ENCODE measurements around the gene TULP4.

Gene TULP4

GRCh38 chr6:158324136-158324535 is 11.9 kb downstream of the TULP4 start:
- TF ChIP-seq CTCF (IDR thresholded peaks at IDR 0.05; ENCODE audit: control insufficient read depth, insufficient read depth, low read depth, low read length, missing control alignments): no peak
- H3K4me3 ChIP-seq (ENCODE audit: control insufficient read depth, low read depth, low read length): no peak overlapping the region
- no peak for DNase-seq (ENCODE audit: low read depth)

GRCh38 chr6:158327211-158327610 is 14.9 kb downstream of the TULP4 start:
- no peak overlapping the region for H3K4me3 ChIP-seq (ENCODE audit: control insufficient read depth, low read depth, low read length)
- DNase-seq (ENCODE audit: low read depth): no peak
- TF ChIP-seq CTCF (IDR thresholded peaks at IDR 0.05; ENCODE audit: control insufficient read depth, insufficient read depth, low read depth, low read length, missing control alignments): no peak

- no peak for TF ChIP-seq CTCF (IDR thresholded peaks at IDR 0.05; ENCODE audit: control insufficient read depth, insufficient read depth, low read depth, low read length, missing control alignments)
- no peak overlapping the region for H3K4me3 ChIP-seq (ENCODE audit: control insufficient read depth, low read depth, low read length)
- no peak for DNase-seq (ENCODE audit: low read depth)
These were observed 16.7 kb downstream of the TULP4 start for GRCh38 chr6:158328952-158329351.

GRCh38 chr6:158329531-158329930 is 17.3 kb downstream of the TULP4 start:
- no peak for TF ChIP-seq CTCF (IDR thresholded peaks at IDR 0.05; ENCODE audit: control insufficient read depth, insufficient read depth, low read depth, low read length, missing control alignments)
- H3K4me3 ChIP-seq (ENCODE audit: control insufficient read depth, low read depth, low read length): no peak overlapping the region
- DNase-seq (ENCODE audit: low read depth): no peak

- no peak for DNase-seq (ENCODE audit: low read depth)
- no peak for TF ChIP-seq CTCF (IDR thresholded peaks at IDR 0.05; ENCODE audit: control insufficient read depth, insufficient read depth, low read depth, low read length, missing control alignments)
- H3K4me3 ChIP-seq (ENCODE audit: control insufficient read depth, low read depth, low read length): no peak overlapping the region
These were observed 17.8 kb downstream of the TULP4 start for GRCh38 chr6:158330016-158330415.

GRCh38 chr6:158332237-158332636 is 20.0 kb downstream of the TULP4 start:
- TF ChIP-seq CTCF (IDR thresholded peaks at IDR 0.05; ENCODE audit: control insufficient read depth, insufficient read depth, low read depth, low read length, missing control alignments): no peak

GRCh38 chr6:158333094-158333493 is 20.8 kb downstream of the TULP4 start:
- DNase-seq (ENCODE audit: low read depth): no peak
- no peak for TF ChIP-seq CTCF (IDR thresholded peaks at IDR 0.05; ENCODE audit: control insufficient read depth, insufficient read depth, low read depth, low read length, missing control alignments)
- no peak overlapping the region for H3K4me3 ChIP-seq (ENCODE audit: control insufficient read depth, low read depth, low read length)

More at GRCh38 chr6:158332237-158332636, 20.0 kb downstream of the TULP4 start:
- no peak overlapping the region for H3K4me3 ChIP-seq (ENCODE audit: control insufficient read depth, low read depth, low read length)
- no peak for DNase-seq (ENCODE audit: low read depth)
